ENCODE results near the gene KRTAP5-10.
"Not testable (repeated sequence)": the region's sequence is repeated elsewhere in the genome, so short reads cannot be mapped to it uniquely, and the experiment has no call there.

The KRTAP5-10 gene

DNA sequence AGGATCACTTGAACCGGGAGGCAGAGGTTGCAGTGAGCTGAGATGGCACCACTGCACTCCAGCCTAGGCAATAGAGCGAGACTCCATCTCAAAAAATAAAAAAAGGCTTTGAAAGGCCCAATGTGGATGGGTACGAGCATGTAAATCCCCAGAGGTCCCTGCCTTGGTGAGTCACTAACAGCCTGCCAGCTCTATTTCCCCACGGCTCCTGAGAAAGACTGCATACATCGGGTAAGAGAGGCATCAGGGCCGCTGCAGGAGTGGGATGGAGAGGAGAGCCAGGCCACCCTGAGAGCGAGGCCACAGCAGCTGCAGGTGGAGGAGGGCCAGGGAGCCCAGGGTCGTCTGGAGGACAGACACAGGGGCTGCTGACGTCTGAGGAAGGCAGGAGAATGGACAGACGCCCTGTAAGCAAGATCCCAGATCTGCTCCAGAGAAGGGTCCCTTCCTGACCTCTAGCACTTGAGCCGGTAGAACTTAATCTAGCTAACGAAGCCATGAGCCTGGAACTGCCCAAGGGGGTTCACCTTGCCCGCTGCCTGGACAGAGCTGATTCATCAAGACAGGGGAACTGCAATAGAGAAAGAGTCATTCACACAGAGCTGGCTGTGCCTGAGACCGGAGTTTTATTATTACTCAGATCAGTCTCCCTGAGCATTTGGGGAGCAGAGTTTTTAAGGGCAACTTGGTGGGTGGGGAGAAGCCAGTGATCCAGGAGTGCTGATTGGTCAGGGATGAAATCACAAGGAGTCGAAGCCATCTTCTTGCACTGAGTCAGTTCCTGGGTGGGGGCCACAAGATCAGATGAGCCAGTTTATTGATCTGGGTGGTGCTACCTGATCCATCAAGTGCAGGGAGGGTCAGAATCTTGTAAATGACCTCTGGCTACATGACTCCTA, 22.2 kb upstream of the KRTAP5-10 start:
- no peak for DNase-seq

- no peak for DNase-seq
These were observed 21.5 kb upstream of the KRTAP5-10 start for GRCh38 chr11:71543866-71544265.

GRCh38 chr11:71544525-71545214, 20.7 kb upstream of the KRTAP5-10 start:
- DNase-seq: no peak

DNA sequence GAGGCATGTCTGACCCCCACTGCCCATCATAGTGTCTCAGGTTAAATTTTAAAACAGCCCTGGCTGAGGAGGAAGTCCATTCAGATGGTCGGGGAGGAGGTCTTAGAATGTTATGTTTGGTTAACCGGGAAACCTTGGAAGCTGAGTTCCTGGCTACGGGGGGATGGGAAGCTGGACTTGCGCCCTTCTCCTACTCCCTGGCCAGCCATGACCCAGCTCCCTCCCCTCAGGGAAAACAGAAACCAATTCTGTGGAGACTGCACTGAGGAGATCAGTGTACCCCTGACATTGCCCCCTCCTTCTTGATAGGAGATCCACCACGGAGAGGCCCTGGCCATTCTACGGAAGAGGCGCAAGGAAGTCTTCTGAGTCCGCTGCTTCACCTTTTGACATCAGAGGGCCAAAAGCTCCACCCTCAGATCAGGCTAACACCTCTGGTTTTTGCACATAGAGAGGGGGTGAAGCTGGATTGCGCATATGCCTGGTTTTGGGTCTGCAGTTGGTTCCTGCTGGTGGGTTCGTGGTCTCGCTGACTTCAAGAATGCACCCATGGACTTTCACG, 19.9 kb upstream of the KRTAP5-10 start:
- DNase-seq: no peak

- DNase-seq: no peak
These were observed 17.2 kb upstream of the KRTAP5-10 start, which contains the start of gene KRTAP5-9 for GRCh38 chr11:71548120-71548519. TSS of gene KRTAP5-9 (plus strand) at chr11:71548420. CDS start at chr11:71548658, 238 bp downstream.

DNA sequence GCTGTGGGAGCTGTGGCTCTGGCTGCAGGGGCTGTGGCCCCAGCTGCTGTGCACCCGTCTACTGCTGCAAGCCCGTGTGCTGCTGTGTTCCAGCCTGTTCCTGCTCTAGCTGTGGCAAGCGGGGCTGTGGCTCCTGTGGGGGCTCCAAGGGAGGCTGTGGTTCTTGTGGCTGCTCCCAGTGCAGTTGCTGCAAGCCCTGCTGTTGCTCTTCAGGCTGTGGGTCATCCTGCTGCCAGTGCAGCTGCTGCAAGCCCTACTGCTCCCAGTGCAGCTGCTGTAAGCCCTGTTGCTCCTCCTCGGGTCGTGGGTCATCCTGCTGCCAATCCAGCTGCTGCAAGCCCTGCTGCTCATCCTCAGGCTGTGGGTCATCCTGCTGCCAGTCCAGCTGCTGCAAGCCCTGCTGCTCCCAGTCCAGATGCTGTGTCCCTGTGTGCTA, 16.6 kb upstream of the KRTAP5-10 start:
- no peak for DNase-seq

DNA sequence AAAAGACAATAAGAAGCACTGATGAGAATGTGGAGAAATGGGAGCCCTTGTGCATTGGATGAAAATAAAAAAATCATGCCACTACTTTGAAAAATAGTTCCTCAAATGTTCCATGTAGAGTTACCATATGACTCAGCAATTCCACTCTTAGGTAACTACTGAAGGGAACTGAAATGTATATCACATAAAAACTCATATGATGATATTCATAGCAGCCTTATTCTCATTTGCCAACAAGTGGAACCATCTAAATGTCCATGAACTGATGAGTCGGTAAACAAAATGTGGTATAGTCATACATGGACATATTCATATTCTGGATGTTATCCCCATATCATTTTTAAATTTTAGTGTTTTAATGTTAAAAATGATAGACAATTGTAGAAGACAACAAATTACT, 13.7 kb upstream of the KRTAP5-10 start:
- no peak for DNase-seq

DNA sequence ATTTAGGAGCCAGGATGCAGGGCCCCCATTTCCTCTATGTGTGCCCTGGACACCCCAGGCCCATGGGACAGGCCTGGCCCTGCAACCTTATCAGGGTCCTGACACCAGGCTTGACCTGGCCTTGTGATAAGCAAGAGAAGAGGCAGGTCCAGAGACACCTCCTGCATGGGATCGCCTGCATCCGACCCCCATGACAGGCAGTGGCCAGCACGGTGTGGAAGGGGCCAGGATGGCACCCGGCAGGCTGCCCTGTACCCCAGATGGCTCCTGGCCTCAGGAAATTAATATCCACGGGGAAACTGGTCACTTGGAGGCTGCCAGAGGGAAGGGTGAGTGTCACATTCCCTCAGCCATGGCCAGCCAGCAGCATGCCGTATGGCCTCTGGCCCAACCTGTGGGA, 10.4 kb upstream of the KRTAP5-10 start:
- DNase-seq: no peak

GRCh38 chr11:71555508-71555907, 9.9 kb upstream of the KRTAP5-10 start:
- no peak for DNase-seq

GRCh38 chr11:71556018-71556417, 9.3 kb upstream of the KRTAP5-10 start:
- DNase-seq: no peak

DNA sequence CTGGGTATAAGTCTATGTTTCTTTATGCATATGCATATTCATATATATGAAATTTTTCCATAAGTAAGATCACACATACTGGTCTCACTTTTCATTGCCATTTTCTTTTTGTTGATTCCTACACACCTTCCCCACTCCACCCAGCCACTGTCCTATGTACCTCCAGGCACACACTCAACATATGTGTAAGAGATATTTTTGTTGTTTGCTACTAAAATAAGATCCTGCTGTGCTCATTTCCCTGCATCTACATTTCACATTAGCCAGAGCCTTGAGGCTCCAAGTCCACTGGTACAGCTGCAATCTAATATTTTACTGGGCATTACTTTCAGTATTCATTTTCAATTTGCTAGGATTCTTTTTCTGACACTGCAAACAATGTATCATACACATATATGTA, 8.1 kb upstream of the KRTAP5-10 start:
- DNase-seq: no peak

DNA sequence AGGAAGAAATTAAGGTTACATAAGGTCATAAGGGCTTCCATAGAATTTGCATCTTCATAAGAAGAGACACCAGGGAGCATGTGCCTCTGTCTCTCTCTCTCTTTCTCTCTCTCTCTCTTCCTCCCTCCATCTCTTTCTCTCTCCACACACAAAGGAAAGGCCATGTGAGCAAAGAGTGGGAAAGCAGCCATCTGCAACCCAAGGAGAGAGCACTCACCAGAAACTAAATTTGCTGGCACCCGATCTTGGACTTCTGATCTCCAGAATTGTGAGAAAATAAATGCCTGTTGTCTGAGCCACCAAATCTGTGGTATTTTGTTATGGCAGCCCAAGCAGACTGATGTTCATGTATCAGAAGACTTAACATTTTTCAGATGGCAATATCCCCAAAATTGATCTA, 6.4 kb upstream of the KRTAP5-10 start:
- DNase-seq: peak in 3 of 14 donors; percentile 7 to 50 (median 14)

DNA sequence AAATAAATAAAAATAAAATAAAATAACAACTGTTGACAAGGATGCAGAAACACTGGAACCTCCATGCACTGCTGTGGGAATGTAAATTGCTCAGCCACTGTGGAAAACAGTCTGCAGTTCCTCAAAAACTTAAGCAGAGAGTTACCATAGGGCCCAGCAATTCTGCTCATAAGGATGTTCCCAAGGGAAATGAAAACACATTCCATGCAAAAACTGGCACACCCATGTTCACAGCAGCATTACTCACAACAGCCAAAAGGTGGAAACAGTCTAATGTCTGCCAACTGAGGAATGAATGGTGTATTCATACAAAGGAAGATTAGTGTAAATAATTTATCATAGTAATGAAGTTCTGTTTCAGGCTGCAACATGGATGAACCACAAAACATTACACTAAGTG, 3.2 kb upstream of the KRTAP5-10 start:
- no peak for DNase-seq

- peak in 1 of 14 donors; percentile 1 for DNase-seq
These were observed 2.0 kb upstream of the KRTAP5-10 start for GRCh38 chr11:71563406-71563805.

DNA sequence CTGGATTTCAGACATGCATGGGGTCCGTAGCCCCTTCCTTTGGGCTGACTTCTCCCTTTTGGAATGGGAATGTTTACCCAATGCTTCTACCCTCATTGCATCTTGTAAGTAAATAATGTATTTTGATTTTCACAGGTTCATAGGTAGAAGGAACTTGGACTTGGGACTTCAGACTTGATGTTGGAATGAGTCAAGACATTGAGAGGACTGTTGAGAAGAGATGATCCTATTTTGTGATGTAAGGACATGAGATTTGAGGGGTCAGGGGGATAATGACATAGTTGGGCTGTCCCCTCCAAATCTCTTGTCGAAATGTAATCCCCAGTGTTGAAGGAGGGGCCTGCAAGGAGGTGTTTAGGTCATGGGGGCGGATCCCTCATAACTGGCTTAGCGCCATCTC, 933 bp upstream of the KRTAP5-10 start:
- DNase-seq: no peak

DNA sequence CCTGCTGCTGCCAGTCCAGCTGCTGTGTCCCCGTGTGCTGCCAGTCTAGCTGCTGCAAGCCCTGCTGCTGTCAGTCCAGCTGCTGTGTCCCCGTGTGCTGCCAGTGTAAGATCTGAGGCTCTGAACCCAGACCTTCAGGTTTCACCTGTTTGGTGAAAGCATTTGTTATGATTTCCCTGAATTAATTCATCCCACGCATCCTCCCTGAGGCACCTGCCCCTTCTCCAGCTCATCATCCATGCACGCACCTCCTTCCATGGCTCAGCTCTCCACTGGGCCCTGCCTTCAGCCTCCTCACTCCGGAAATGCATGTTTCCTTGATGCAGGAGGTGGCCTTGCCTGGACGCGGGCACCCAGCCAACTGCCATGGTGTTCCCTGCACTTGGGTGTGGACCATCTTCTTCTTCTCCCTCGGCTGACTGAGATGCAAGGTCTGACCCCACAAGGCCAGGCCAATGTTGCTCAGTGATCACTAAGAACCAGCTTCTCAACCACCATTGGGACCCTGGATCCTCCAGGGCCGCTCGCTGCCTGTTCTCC, 788 bp downstream of the KRTAP5-10 start:
- no peak for DNase-seq

- DNase-seq: peak in 1 of 14 donors; percentile 32
These were observed 1.6 kb downstream of the KRTAP5-10 start for GRCh38 chr11:71566626-71567599.

DNA sequence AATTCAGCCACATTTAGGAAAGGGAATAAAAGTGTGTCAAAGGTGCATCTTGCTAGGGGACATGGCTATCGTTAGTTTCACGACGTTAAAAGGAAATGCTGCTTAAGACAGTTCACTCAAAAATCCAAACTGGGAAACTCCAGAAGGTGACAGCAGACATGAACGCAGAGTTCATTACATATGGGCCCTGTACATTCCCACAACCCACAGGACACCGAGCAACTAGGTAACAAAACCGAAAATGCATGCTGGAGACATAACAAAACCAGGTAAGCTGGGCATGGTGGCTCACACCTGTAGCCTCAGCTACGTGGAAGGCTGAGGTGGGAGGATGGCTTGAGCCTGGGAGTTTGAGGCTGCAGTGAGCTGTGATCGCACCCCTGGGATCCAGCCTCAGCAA, 2.3 kb downstream of the KRTAP5-10 start:
- DNase-seq: not testable (repeated sequence)

DNA sequence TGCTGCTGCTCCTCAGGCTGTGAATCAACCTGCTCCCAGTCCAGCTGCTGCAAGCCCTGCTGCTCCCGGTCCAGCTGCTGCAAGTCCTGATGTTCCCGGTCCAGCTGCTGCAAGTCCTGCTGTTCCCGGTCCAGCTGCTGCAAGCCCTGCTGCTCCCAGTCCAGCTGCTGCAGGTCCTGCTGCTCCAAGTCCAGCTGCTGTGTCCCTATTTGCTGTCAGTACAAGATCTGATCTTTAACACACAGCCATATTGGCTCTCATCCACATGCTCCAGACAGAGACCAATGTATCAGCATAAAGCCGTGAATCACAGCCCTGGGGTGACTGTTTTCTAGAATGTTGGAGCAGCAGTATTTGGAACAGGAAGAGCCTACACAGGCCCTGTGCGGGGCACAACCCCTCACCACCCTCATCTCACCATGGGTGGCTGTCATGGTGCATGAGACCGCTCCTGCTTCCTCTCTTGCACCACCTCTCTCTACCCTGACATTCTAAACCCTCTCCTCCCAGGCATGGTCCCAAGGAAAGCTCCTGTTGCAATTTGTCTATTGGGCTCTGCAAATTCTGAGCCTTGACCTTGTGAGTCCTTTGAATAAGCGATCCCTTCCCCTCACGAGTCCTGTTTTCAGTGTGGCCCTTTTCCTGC, 3.5 kb downstream of the KRTAP5-10 start:
- DNase-seq: no peak

- DNase-seq: not testable (repeated sequence)
These were observed 5.9 kb downstream of the KRTAP5-10 start for GRCh38 chr11:71571101-71571850.

All from C1 segment of cervical spinal cord (tissue), 14 donors.